ENCODE data around the gene TRPV2. TPM values are rescaled to one million over a fixed set of nuclear protein-coding genes. Genes with fewer than 3 reads are reported as not detected.

Gene TRPV2
- total and polyA plus RNA-seq, 2 experiments from 2014 or later, result 1.7 to 3.2 TPM

DNA sequence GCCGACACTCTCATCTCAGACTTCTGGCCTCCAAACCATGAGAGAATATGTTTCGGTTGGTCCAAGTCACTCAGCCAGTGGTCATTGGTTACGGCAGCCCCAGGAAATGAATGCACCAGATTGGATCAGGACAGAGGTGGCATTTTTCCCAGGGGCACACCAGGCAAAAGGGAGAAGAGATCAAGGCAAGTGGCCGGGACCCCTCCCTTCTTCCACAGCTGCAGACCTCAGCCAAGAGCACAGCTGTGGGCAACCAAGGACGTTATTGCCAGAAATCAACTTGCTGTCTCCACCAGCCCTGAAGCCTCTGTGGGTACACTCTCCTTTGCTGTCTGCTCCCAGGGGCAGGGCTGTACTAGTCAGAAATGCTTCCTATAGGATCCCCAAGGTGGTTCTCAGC lies 55.9 kb downstream of the TRPV2 start:
- Histone ChIP-seq H3K4me3 (no peak overlapping the region), H3K4me1 (ENCODE audit: insufficient read depth) (peaks cover 17% of the 10 kb centered on the region), H3K9me2 (ENCODE audit: insufficient read depth) (no peaks in the 10 kb centered on the region), H3K36me3 (ENCODE audit: insufficient read depth) (no peaks in the 10 kb centered on the region), H2AFZ (no peak overlapping the region), H4K20me1 (replicated peaks; ENCODE audit: insufficient read depth) (peaks cover 5% of the 10 kb centered on the region), H3K79me2 (replicated peaks; ENCODE audit: insufficient read depth) (peaks cover 8% of the 10 kb centered on the region), H3F3A (replicated peaks; ENCODE audit: low read depth) (no peaks in the 10 kb centered on the region), H3K27me3 (ENCODE audit: insufficient read depth) (no peaks in the 10 kb centered on the region), H3K27ac (ENCODE audit: low read depth) (no peak overlapping the region), H3K4me2 (no peak overlapping the region)
- H3K36me3 Mint-ChIP-seq (ENCODE audit: low read depth), result no peaks in the 10 kb centered on the region; the same call in 2 of the 3 replicates
- no peaks in the 10 kb centered on the region for H3K9me3 Mint-ChIP-seq
- peaks cover 41% of the 10 kb centered on the region for H3K4me1 Mint-ChIP-seq
- TF ChIP-seq JUNB (IDR thresholded peaks at IDR 0.05; ENCODE audit: unreplicated experiment), result no peak
- TF ChIP-seq, protein P1, sequence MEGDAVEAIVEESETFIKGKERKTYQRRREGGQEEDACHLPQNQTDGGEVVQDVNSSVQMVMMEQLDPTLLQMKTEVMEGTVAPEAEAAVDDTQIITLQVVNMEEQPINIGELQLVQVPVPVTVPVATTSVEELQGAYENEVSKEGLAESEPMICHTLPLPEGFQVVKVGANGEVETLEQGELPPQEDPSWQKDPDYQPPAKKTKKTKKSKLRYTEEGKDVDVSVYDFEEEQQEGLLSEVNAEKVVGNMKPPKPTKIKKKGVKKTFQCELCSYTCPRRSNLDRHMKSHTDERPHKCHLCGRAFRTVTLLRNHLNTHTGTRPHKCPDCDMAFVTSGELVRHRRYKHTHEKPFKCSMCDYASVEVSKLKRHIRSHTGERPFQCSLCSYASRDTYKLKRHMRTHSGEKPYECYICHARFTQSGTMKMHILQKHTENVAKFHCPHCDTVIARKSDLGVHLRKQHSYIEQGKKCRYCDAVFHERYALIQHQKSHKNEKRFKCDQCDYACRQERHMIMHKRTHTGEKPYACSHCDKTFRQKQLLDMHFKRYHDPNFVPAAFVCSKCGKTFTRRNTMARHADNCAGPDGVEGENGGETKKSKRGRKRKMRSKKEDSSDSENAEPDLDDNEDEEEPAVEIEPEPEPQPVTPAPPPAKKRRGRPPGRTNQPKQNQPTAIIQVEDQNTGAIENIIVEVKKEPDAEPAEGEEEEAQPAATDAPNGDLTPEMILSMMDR (conservative IDR thresholded peaks at IDR 0.05; ENCODE audit: low read depth in 2 of 2), result no peak
- TF ChIP-seq EZH2phosphoT487 (IDR thresholded peaks at IDR 0.05; ENCODE audit: unreplicated experiment), result no peak
- TF ChIP-seq, protein P2, sequence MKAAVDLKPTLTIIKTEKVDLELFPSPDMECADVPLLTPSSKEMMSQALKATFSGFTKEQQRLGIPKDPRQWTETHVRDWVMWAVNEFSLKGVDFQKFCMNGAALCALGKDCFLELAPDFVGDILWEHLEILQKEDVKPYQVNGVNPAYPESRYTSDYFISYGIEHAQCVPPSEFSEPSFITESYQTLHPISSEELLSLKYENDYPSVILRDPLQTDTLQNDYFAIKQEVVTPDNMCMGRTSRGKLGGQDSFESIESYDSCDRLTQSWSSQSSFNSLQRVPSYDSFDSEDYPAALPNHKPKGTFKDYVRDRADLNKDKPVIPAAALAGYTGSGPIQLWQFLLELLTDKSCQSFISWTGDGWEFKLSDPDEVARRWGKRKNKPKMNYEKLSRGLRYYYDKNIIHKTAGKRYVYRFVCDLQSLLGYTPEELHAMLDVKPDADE (IDR thresholded peaks at IDR 0.05), result no peak
- TF ChIP-seq CREB1 (CRISPR knock-in tag; IDR thresholded peaks at IDR 0.05; ENCODE audit: low read depth), result no peak
- TF ChIP-seq POLR2AphosphoS5 (IDR thresholded peaks at IDR 0.05; ENCODE audit: low read depth), result no peak
- no peak for TF ChIP-seq NANOG (IDR thresholded peaks at IDR 0.05; ENCODE audit: borderline replicate concordance)
- TF ChIP-seq STAT1 (IDR thresholded peaks at IDR 0.05; ENCODE audit: unreplicated experiment), result no peak
- no peak for TF ChIP-seq ZNF114 (CRISPR knock-in tag; IDR thresholded peaks at IDR 0.05)
- TF ChIP-seq EZH2 (IDR thresholded peaks at IDR 0.05; ENCODE audit: low read depth, unreplicated experiment), result no peak
- TF ChIP-seq, protein P3, sequence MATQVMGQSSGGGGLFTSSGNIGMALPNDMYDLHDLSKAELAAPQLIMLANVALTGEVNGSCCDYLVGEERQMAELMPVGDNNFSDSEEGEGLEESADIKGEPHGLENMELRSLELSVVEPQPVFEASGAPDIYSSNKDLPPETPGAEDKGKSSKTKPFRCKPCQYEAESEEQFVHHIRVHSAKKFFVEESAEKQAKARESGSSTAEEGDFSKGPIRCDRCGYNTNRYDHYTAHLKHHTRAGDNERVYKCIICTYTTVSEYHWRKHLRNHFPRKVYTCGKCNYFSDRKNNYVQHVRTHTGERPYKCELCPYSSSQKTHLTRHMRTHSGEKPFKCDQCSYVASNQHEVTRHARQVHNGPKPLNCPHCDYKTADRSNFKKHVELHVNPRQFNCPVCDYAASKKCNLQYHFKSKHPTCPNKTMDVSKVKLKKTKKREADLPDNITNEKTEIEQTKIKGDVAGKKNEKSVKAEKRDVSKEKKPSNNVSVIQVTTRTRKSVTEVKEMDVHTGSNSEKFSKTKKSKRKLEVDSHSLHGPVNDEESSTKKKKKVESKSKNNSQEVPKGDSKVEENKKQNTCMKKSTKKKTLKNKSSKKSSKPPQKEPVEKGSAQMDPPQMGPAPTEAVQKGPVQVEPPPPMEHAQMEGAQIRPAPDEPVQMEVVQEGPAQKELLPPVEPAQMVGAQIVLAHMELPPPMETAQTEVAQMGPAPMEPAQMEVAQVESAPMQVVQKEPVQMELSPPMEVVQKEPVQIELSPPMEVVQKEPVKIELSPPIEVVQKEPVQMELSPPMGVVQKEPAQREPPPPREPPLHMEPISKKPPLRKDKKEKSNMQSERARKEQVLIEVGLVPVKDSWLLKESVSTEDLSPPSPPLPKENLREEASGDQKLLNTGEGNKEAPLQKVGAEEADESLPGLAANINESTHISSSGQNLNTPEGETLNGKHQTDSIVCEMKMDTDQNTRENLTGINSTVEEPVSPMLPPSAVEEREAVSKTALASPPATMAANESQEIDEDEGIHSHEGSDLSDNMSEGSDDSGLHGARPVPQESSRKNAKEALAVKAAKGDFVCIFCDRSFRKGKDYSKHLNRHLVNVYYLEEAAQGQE (IDR thresholded peaks at IDR 0.05; ENCODE audit: unreplicated experiment), result no peak
- TF ChIP-seq, protein P4, sequence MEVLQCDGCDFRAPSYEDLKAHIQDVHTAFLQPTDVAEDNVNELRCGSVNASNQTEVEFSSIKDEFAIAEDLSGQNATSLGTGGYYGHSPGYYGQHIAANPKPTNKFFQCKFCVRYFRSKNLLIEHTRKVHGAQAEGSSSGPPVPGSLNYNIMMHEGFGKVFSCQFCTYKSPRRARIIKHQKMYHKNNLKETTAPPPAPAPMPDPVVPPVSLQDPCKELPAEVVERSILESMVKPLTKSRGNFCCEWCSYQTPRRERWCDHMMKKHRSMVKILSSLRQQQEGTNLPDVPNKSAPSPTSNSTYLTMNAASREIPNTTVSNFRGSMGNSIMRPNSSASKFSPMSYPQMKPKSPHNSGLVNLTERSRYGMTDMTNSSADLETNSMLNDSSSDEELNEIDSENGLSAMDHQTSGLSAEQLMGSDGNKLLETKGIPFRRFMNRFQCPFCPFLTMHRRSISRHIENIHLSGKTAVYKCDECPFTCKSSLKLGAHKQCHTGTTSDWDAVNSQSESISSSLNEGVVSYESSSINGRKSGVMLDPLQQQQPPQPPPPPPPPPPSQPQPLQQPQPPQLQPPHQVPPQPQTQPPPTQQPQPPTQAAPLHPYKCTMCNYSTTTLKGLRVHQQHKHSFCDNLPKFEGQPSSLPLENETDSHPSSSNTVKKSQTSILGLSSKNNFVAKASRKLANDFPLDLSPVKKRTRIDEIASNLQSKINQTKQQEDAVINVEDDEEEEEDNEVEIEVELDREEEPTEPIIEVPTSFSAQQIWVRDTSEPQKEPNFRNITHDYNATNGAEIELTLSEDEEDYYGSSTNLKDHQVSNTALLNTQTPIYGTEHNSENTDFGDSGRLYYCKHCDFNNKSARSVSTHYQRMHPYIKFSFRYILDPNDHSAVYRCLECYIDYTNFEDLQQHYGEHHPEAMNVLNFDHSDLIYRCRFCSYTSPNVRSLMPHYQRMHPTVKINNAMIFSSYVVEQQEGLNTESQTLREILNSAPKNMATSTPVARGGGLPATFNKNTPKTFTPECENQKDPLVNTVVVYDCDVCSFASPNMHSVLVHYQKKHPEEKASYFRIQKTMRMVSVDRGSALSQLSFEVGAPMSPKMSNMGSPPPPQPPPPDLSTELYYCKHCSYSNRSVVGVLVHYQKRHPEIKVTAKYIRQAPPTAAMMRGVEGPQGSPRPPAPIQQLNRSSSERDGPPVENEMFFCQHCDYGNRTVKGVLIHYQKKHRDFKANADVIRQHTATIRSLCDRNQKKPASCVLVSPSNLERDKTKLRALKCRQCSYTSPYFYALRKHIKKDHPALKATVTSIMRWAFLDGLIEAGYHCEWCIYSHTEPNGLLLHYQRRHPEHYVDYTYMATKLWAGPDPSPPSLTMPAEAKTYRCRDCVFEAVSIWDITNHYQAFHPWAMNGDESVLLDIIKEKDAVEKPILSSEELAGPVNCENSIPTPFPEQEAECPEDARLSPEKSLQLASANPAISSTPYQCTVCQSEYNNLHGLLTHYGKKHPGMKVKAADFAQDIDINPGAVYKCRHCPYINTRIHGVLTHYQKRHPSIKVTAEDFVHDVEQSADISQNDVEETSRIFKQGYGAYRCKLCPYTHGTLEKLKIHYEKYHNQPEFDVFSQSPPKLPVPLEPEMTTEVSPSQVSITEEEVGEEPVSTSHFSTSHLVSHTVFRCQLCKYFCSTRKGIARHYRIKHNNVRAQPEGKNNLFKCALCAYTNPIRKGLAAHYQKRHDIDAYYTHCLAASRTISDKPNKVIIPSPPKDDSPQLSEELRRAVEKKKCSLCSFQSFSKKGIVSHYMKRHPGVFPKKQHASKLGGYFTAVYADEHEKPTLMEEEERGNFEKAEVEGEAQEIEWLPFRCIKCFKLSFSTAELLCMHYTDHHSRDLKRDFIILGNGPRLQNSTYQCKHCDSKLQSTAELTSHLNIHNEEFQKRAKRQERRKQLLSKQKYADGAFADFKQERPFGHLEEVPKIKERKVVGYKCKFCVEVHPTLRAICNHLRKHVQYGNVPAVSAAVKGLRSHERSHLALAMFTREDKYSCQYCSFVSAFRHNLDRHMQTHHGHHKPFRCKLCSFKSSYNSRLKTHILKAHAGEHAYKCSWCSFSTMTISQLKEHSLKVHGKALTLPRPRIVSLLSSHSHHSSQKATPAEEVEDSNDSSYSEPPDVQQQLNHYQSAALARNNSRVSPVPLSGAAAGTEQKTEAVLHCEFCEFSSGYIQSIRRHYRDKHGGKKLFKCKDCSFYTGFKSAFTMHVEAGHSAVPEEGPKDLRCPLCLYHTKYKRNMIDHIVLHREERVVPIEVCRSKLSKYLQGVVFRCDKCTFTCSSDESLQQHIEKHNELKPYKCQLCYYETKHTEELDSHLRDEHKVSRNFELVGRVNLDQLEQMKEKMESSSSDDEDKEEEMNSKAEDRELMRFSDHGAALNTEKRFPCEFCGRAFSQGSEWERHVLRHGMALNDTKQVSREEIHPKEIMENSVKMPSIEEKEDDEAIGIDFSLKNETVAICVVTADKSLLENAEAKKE (CRISPR knock-in tag; IDR thresholded peaks at IDR 0.05), result no peak
- TF ChIP-seq ZNF331 (CRISPR knock-in tag; IDR thresholded peaks at IDR 0.05; ENCODE audit: low read depth), result no peak
- H3K4me3 Mint-ChIP-seq, result no peak overlapping the region
- H3K27me3 Mint-ChIP-seq (ENCODE audit: insufficient read depth, low read depth, poor library complexity), result peaks cover 5% of the 10 kb centered on the region
- no peak overlapping the region for H3K27ac Mint-ChIP-seq
- DNase-seq (ENCODE audit: low spot score), result no peak
- no peak for ATAC-seq

Data from GM23338 (cell line).